HG03460 (cell line): ENCODE measurements around the gene MBTD1.

Experiments
- ATAC-seq: cut with Tn5 transposase; IDR thresholded peaks from one replicate; pipeline ENCODE4 v1.9.1; 2021; ENCODE audit not compliant: unreplicated experiment

The MBTD1 gene

DNA sequence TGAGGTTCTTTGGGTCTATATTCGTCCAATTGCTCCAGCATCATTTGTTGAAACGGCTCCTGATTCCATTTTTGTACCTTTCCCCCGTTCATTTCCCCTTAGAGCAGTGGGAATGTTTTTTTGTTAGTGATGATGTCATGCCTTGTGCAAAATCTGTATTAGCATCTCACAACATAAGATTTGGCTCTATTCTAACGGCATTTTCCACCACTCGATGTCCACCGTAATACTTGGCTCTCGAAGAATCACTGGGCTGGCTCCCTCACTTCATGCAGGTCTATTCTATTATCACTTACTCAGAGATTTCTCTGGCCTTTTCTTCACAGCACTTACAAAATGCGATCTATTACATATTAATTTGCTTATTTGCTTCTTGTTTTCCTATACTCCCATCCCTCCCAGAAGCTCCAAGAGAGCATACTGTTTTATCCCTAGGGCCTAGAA is 107.1 kb downstream of the MBTD1 start:
- no peak for ATAC-seq

DNA sequence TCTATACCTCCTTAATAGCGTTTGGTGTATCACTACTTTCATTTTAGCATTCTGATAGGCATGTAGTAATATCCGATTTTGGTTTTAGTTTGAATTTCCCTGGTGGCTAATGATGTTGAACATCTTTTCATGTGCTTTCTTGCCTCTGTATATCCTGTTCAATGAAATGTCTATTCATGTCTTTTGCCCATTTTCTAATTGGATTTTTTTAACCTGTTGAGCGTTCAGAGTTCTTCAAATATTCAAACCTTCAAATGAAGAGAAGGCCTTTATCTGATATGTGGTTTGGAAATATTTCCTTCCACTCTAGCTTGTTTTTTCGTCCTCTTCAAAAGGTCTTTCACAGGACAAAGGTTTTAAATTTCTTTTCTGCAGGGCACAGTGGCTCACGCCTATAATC is 108.9 kb downstream of the MBTD1 start:
- ATAC-seq: no peak

DNA sequence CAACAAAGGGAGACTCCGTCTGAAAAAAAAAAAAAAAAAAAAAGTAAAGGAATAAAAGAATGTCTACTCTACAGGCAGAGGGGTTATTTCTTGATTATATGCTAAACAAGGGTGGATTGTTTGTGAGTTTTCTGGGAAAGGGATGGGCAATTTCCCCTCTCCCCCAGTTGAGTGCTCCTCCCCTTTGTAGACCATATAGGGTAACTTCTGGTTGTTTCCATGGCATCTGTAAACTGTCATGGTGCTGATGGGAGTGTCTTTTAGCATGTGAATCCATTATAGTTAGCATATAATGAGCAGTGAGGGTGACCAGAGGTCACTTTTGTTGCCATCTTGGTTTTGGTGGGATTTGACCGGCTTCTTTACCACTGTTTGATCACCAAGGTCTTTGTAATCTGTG is 110.7 kb downstream of the MBTD1 start:
- no peak for ATAC-seq

DNA sequence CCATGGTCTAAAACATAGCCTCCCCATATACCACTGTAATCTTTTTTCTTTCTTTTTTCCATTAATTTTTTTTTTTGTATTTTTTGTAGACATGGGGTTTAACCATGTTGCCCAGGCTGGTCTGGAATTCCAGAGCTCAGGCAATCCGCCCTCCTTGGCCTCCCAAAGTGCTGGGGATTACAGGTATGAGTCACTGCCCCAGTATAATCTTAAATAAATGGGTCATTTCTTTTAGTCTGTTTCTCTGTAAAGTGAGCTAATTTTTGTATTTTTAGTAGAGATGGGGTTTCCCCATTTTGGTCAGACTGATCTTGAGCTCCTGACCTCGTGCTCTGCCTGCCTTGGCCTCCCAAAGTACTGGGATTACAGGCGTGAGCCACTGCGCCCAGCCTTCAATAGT is 112.2 kb downstream of the MBTD1 start:
- no peak for ATAC-seq

DNA sequence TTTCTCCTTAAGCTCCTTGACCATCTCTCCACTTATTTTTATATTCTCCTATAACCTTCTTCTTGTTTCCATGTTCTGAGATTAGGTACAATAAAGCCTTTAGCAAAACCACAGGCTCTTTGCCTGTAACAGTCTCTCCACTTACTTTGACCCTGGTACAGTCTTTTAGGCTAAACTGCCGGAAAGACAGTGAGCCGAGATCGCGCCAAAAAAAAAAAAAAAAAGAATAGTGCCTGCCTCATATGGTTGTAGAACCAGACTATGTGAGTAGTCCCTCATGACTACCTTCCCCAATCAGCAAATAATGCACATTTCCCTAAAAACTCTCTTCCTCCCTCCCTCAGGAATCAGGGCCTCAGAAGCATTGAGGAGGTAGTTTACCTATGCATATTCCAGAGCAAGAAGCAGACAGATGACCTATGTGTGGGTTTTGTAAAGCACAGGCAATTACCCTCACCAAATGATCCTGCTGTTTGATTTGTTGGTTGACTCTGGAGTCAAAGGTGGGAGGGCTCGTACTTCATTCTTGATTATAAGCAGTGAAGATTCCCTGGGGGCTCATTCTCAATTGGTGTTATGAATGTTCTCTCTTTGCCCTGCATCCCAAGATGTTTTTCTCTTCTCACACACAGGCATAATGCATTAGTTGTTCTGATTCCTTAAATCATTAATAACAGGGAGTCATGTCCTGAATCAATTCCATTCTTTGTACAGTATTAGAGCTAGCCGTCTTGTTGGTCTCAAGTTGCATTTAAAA is 115.4 kb downstream of the MBTD1 start:
- ATAC-seq: no peak

DNA sequence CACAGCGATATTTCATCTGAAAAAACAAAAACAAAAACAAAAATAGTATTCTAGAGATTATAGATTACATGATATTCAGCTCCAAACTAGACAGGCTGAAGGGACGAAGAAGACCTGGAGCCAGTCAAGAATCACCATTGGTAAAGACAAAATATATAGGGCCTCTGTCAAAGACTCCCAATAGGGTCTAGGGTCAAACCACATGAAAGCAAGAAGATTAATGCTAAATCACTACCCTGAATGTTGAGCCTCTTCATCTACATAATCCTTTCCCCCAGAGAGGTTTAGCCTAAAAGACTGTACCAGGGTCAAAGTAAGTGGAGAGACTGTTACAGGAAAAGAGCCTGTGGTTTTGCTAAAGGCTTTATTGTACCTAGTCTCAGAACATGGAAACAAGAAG is 117.3 kb downstream of the MBTD1 start:
- no peak for ATAC-seq

DNA sequence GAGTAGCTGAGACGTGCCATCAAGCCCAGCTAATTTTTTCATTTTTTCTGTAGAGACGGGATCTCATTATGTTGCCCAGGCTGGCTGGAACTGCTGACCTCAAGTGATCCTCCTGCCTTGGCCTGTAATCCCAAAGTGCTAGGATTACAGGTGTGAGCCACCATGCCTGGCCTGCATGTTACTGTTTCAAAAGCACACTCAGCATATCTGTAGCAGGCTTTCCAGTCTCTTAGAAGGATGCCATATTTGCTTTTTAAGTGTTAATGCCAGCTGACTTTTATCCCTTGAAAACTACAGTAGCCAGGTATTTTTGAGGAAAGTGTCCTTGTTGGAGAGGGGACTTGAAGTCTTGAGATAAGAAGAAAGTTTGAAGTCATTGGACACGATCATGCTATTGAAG is 123.9 kb downstream of the MBTD1 start:
- ATAC-seq: no peak

DNA sequence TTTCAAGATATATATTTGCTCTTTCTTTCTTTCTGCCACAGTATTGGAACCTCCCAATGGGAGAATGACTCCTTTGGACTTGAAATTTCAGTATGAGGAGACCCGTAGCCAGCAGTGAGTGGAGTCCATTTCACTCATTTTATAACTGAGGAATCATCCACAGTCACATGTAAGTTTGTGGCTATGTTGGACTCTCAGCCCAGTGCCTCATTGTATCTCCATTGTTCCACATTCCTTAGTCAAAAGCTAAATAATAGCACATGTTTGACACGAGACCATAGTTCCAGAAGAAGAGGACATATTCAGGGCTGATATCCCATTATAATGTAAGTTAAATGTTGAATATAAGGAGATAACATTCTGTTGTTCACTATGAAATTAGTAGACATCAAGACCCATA is 126.5 kb downstream of the MBTD1 start:
- no peak for ATAC-seq

DNA sequence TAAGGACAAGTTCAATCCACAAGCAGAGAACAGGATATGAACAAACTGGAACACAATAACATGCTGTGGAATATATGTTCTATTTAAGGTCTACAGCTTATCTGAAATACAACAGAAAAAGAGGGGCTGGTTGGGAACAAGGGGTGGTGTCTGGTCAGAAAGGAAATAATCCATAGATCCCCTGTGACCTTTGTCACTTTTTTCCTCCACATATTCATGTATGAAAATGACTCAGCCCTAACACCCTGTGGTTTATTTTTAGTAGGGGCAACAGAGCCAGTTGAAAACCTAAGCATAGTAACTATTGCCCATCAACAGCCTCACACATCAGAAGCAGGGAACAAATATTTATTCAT is 126.9 kb downstream of the MBTD1 start:
- ATAC-seq: no peak

DNA sequence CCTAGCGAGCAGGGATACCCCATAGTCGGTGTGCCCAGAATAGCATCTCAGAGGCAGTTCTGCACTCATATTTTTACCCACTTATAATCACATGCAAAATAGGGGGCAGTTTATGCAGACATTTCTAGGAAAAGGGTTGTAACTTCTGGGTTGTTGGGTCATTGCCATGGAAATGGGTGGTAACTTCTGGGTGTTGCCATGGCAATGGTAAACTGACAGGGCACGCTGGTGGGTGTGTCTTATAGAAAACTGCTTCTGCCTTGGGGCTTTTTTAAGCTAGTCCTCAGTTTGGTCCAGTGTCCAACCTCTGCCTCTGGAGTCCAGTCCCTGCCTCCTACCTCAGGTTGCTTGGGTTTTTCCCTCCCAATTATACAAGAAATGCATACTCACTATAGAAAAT is 131.8 kb downstream of the MBTD1 start:
- ATAC-seq: no peak
